H9 (cell line): ENCODE measurements around the gene MUSK. TPM values are rescaled to one million over a fixed set of nuclear protein-coding genes. Genes with fewer than 3 reads are reported as not detected.

Source experiments
- DNase-seq: peaks from one replicate; pipeline ENCODE4 v3.0.0-alpha.2; 2017
- H2AFZ ChIP-seq: one replicate; pipeline ENCODE4 v1.6.1; 2013; ENCODE audit warnings: mild to moderate bottlenecking, low read length, control low read depth, moderate library complexity
- H2AK5ac ChIP-seq: 2 replicates; pipeline ENCODE4 v1.6.1; 2013; ENCODE audit warnings: low read length, control low read depth, mixed read lengths; ENCODE audit not compliant: insufficient read length
- H2BK120ac ChIP-seq: one replicate; pipeline ENCODE4 v1.6.1; 2013; ENCODE audit warnings: low read depth, mild to moderate bottlenecking, low read length, control low read depth, inconsistent platforms; ENCODE audit not compliant: poor library complexity, severe bottlenecking
- H2BK12ac ChIP-seq: 2 replicates; pipeline ENCODE4 v1.6.1; 2013; ENCODE audit warnings: low read length, control low read depth, mixed read lengths, low read depth; ENCODE audit not compliant: insufficient read length
- H2BK15ac ChIP-seq: 2 replicates; pipeline ENCODE4 v1.6.1; 2013; ENCODE audit warnings: low read depth, low read length, control low read depth
- H2BK20ac ChIP-seq: one replicate; pipeline ENCODE4 v1.6.1; 2013; ENCODE audit warnings: low read depth, mild to moderate bottlenecking, low read length, control low read depth, inconsistent platforms; ENCODE audit not compliant: poor library complexity, severe bottlenecking
- H2BK5ac ChIP-seq: 2 replicates; pipeline ENCODE4 v1.6.1; 2013; ENCODE audit warnings: low read length, control low read depth, mixed read lengths; ENCODE audit not compliant: insufficient read length
- H3K14ac ChIP-seq: 2 replicates; pipeline ENCODE4 v1.6.1; 2013; ENCODE audit warnings: low read length, control low read depth; ENCODE audit not compliant: insufficient read depth
- H3K18ac ChIP-seq: 2 replicates; pipeline ENCODE4 v1.6.1; 2013; ENCODE audit warnings: low read depth, mild to moderate bottlenecking, mixed read lengths, low read length, control low read depth; ENCODE audit not compliant: insufficient read length
- H3K23ac ChIP-seq: 2 replicates; pipeline ENCODE4 v1.6.1; 2013; ENCODE audit warnings: low read length, control low read depth, mixed read lengths, low read depth; ENCODE audit not compliant: insufficient read length
- H3K23me2 ChIP-seq: 2 replicates; pipeline ENCODE4 v1.6.1; 2013; ENCODE audit warnings: low read depth, mild to moderate bottlenecking, mixed read lengths, low read length, control low read depth; ENCODE audit not compliant: insufficient read length, poor library complexity, severe bottlenecking
- H3K27ac ChIP-seq: 2 replicates; pipeline ENCODE4 v1.5.1; 2013; ENCODE audit warnings: low read length, control low read depth, mixed read lengths, low read depth; ENCODE audit not compliant: insufficient read length
- H3K27me3 ChIP-seq: 2 replicates; pipeline ENCODE4 v1.6.1; 2013; ENCODE audit warnings: low read length, control low read depth, inconsistent platforms; ENCODE audit not compliant: insufficient read depth
- H3K4ac ChIP-seq: 2 replicates; pipeline ENCODE4 v1.6.1; 2013; ENCODE audit warnings: low read depth, mild to moderate bottlenecking, control low read depth, inconsistent platforms, low read length, moderate library complexity
- H3K4me1 ChIP-seq: 2 replicates; pipeline ENCODE4 v1.6.1; 2013; ENCODE audit warnings: low read length, control low read depth, inconsistent platforms; ENCODE audit not compliant: insufficient read depth
- H3K4me2 ChIP-seq: 2 replicates; pipeline ENCODE4 v1.6.1; 2013; ENCODE audit warnings: low read length, control low read depth, mixed read lengths; ENCODE audit not compliant: insufficient read length, insufficient read depth
- H3K56ac ChIP-seq: 2 replicates; pipeline ENCODE4 v1.6.1; 2013; ENCODE audit warnings: low read depth, mild to moderate bottlenecking, mixed read lengths, low read length, control low read depth; ENCODE audit not compliant: insufficient read length
- H3K79me1 ChIP-seq: 2 replicates; pipeline ENCODE4 v1.6.1; 2013; ENCODE audit warnings: low read depth, mild to moderate bottlenecking, moderate library complexity, low read length, control low read depth, inconsistent platforms; ENCODE audit not compliant: insufficient read depth, poor library complexity, severe bottlenecking
- H3K79me2 ChIP-seq: 2 replicates; pipeline ENCODE4 v1.6.1; 2013; ENCODE audit warnings: low read length, control low read depth, inconsistent platforms; ENCODE audit not compliant: insufficient read depth
- H3K9ac ChIP-seq: 2 replicates; pipeline ENCODE4 v1.6.1; 2013; ENCODE audit warnings: low read length, control low read depth, mixed read lengths; ENCODE audit not compliant: insufficient read length; ENCODE audit errors: extremely low read depth
- H3K9me3 ChIP-seq: one replicate; pipeline ENCODE4 v1.6.1; 2013; ENCODE audit warnings: low read depth, low read length, inconsistent platforms; ENCODE audit not compliant: control insufficient read depth
- H3T11ph ChIP-seq: one replicate; pipeline ENCODE4 v1.6.1; 2013; ENCODE audit warnings: mild to moderate bottlenecking, low read length, control low read depth, inconsistent platforms
- H4K20me1 ChIP-seq: one replicate; pipeline ENCODE4 v1.6.1; 2013; ENCODE audit not compliant: control insufficient read depth, insufficient read length, insufficient read depth
- H4K5ac ChIP-seq: 2 replicates; pipeline ENCODE4 v1.6.1; 2013; ENCODE audit warnings: low read depth, mild to moderate bottlenecking, mixed read lengths, low read length, control low read depth; ENCODE audit not compliant: insufficient read length
- H4K8ac ChIP-seq: replicated peaks from 2 replicates; pipeline ENCODE4 v1.6.1; 2013; ENCODE audit warnings: low read length, control low read depth, mixed read lengths, low read depth; ENCODE audit not compliant: insufficient read length
- H4K91ac ChIP-seq: 2 replicates; pipeline ENCODE4 v1.6.1; 2013; ENCODE audit warnings: low read depth, mild to moderate bottlenecking, moderate library complexity, mixed read lengths, low read length, control low read depth; ENCODE audit not compliant: insufficient read length
- H3K27ac Mint-ChIP-seq, 3 experiments: 2 replicates in 2 of 3; 3 replicates in 1 of 3; pipeline ENCODE4 v1.8.0; 2020 to 2021; ENCODE audit warnings: mixed read lengths in 3 of 3, mild to moderate bottlenecking in 1 of 3, moderate library complexity in 1 of 3
- H3K27me3 Mint-ChIP-seq: 2 replicates; pipeline ENCODE4 v1.8.0; 2021; ENCODE audit warnings: low read depth, mild to moderate bottlenecking, moderate library complexity, mixed read lengths
- H3K36me3 Mint-ChIP-seq, 3 experiments: 2 replicates in 2 of 3; 3 replicates in 1 of 3; pipeline ENCODE4 v1.8.0; 2020 to 2021; ENCODE audit warnings: low read depth in 3 of 3, mixed read lengths in 3 of 3; ENCODE audit not compliant: insufficient read depth in 1 of 3
- H3K4me1 Mint-ChIP-seq, 2 experiments: 2 replicates each; pipeline ENCODE4 v1.8.0; 2020; ENCODE audit warnings: mixed read lengths in 2 of 2
- H3K4me3 Mint-ChIP-seq, 2 experiments: 2 replicates in 1 of 2; 3 replicates in 1 of 2; pipeline ENCODE4 v1.8.0; 2020 to 2021; ENCODE audit warnings: mild to moderate bottlenecking in 2 of 2, mixed read lengths in 2 of 2, moderate library complexity in 1 of 2
- H3K9me3 Mint-ChIP-seq, 2 experiments: 2 replicates in 1 of 2; 3 replicates in 1 of 2; pipeline ENCODE4 v1.8.0; 2020; ENCODE audit warnings: mild to moderate bottlenecking in 2 of 2, mixed read lengths in 2 of 2, moderate library complexity in 1 of 2
- CTCF ChIP-seq: fragments of 200-600 bp; sonication (generic); conservative IDR thresholded peaks from 3 replicates; pipeline ENCODE4 v1.8.0; 2021; ENCODE audit warnings: antibody characterized with exemption, mild to moderate bottlenecking
- WGBS: extraction: QIAGEN DNeasy Blood & Tissue Kit; methylation state at CpG from one replicate; pipeline ENCODE4 v1.1.7; 2013; ENCODE audit warnings: missing lambda C conversion rate, low lambda C conversion rate, mixed read lengths; ENCODE audit not compliant: insufficient read length; ENCODE audit errors: extremely low coverage; 5-methylcytosine and 5-hydroxymethylcytosine counted together
- total RNA-seq: library from RNA; stranded (reverse); gene quantifications from 2 replicates; pipeline ENCODE4 v1.2.1, GENCODE V29; 2021

The MUSK gene
- total RNA-seq, 1 experiment from 2014 or later = not detected

- H3K27ac Mint-ChIP-seq = no peak overlapping the region
- no peaks in the 10 kb centered on the region for H3K9me3 ChIP-seq
- no peaks in the 10 kb centered on the region; the same call in 1 of the 2 replicates for H3K4me1 ChIP-seq
- DNase-seq = no peak
- WGBS = no CpG with 5 or more reads among the region's 1 CpG
- no peaks in the 10 kb centered on the region for H3K9me3 Mint-ChIP-seq
- no peak overlapping the region for H3K4ac ChIP-seq
- H3K79me2 ChIP-seq = no peaks in the 10 kb centered on the region
- no peak for TF ChIP-seq CTCF
- no peaks in the 10 kb centered on the region for H3K27me3 Mint-ChIP-seq
- no peak overlapping the region for H4K91ac ChIP-seq
- H3K4me1 Mint-ChIP-seq = peaks cover 5 to 8% of the 10 kb centered on the region in 2 experiments
- no peak overlapping the region for H3K14ac ChIP-seq
- no peak overlapping the region for H2BK15ac ChIP-seq
- H2AK5ac ChIP-seq = no peak overlapping the region
- H4K5ac ChIP-seq = no peak overlapping the region
- no peak overlapping the region for H2BK20ac ChIP-seq
- H3K18ac ChIP-seq = no peak overlapping the region
- no peak overlapping the region for H2BK5ac ChIP-seq
- H3K9ac ChIP-seq = no peak overlapping the region
- H4K20me1 ChIP-seq = no peaks in the 10 kb centered on the region
- no peaks in the 10 kb centered on the region for H3K27me3 ChIP-seq
- H4K8ac ChIP-seq = no peak overlapping the region
- no peaks in the 10 kb centered on the region for H3K79me1 ChIP-seq
- no peak overlapping the region for H3K27ac ChIP-seq
- no peak overlapping the region for H2BK12ac ChIP-seq
- H3K4me3 Mint-ChIP-seq = no peak overlapping the region
- no peak overlapping the region for H3T11ph ChIP-seq
- no peak overlapping the region for H2BK120ac ChIP-seq
- no peak overlapping the region for H2AFZ ChIP-seq
- no peak overlapping the region for H3K56ac ChIP-seq
- no peaks in the 10 kb centered on the region for H3K36me3 Mint-ChIP-seq
- no peak overlapping the region for H3K23ac ChIP-seq
- H3K23me2 ChIP-seq = no peaks in the 10 kb centered on the region
- H3K4me2 ChIP-seq = no peak overlapping the region
These were observed 141.8 kb downstream of the MUSK start for GRCh38 chr9:110810262-110810976.
